GM23338 (cell line): ENCODE measurements around the gene RAB7B. TPM values are rescaled to one million over a fixed set of nuclear protein-coding genes. Genes with fewer than 3 reads are reported as not detected.

ENCODE experiments used
- ATAC-seq: fragments of 200-7000 bp; cut with Tn5 transposase; 3 replicates; pipeline ENCODE4 v1.9.1; 2020
- DNase-seq: peaks from one replicate; pipeline ENCODE4 v3.0.0-alpha.2; 2015; ENCODE audit warnings: low spot score
- H2AFZ ChIP-seq: fragments of 200-600 bp; sonication (generic); 2 replicates; pipeline ENCODE4 v1.8.0; 2016; ENCODE audit warnings: antibody characterized with exemption, mild to moderate bottlenecking, moderate library complexity
- H3F3A ChIP-seq: fragments of 200-600 bp; sonication (generic); replicated peaks from 2 replicates; pipeline ENCODE4 v1.8.0; 2017; ENCODE audit warnings: antibody characterized with exemption, mixed run types, low read depth
- H3K27ac ChIP-seq: fragments of 200-600 bp; sonication (generic); 2 replicates; pipeline ENCODE4 v1.6.1; 2016; ENCODE audit warnings: low read depth
- H3K27me3 ChIP-seq: fragments of 200-600 bp; sonication (generic); 2 replicates; pipeline ENCODE4 v1.8.0; 2016; ENCODE audit warnings: mild to moderate bottlenecking, mixed run types, moderate library complexity; ENCODE audit not compliant: insufficient read depth
- H3K36me3 ChIP-seq: fragments of 200-600 bp; sonication (generic); 2 replicates; pipeline ENCODE4 v1.8.0; 2016; ENCODE audit warnings: mild to moderate bottlenecking; ENCODE audit not compliant: insufficient read depth
- H3K4me1 ChIP-seq: fragments of 200-600 bp; sonication (generic); 2 replicates; pipeline ENCODE4 v1.8.0; 2016; ENCODE audit warnings: mild to moderate bottlenecking, moderate library complexity; ENCODE audit not compliant: insufficient read depth
- H3K4me2 ChIP-seq: fragments of 200-600 bp; sonication (generic); 2 replicates; pipeline ENCODE4 v1.7.1; 2017; ENCODE audit warnings: mixed run types
- H3K4me3 ChIP-seq: fragments of 200-600 bp; sonication (generic); 2 replicates; pipeline ENCODE4 v1.6.1; 2016; ENCODE audit warnings: mixed run types
- H3K79me2 ChIP-seq: fragments of 200-600 bp; sonication (generic); replicated peaks from 2 replicates; pipeline ENCODE4 v1.8.0; 2017; ENCODE audit warnings: mild to moderate bottlenecking; ENCODE audit not compliant: insufficient read depth
- H3K9me2 ChIP-seq: fragments of 200-600 bp; sonication (generic); 2 replicates; pipeline ENCODE4 v1.8.0; 2017; ENCODE audit not compliant: insufficient read depth
- H4K20me1 ChIP-seq: fragments of 200-600 bp; sonication (generic); replicated peaks from 2 replicates; pipeline ENCODE4 v1.8.0; 2017; ENCODE audit warnings: mild to moderate bottlenecking; ENCODE audit not compliant: insufficient read depth
- H3K27ac Mint-ChIP-seq: 2 replicates; pipeline ENCODE4 v1.8.0; 2020; ENCODE audit warnings: inconsistent platforms, mild to moderate bottlenecking, moderate library complexity, mixed read lengths
- H3K27me3 Mint-ChIP-seq: 3 replicates; pipeline ENCODE4 v1.8.0; 2022; ENCODE audit warnings: low read depth, mild to moderate bottlenecking, moderate library complexity, mixed read lengths, inconsistent platforms; ENCODE audit not compliant: insufficient read depth, poor library complexity
- H3K36me3 Mint-ChIP-seq: 3 replicates; pipeline ENCODE4 v1.8.0; 2021; ENCODE audit warnings: low read depth, mild to moderate bottlenecking, inconsistent platforms, moderate library complexity, mixed read lengths
- H3K4me1 Mint-ChIP-seq: 3 replicates; pipeline ENCODE4 v1.8.0; 2020; ENCODE audit warnings: mild to moderate bottlenecking, inconsistent platforms, mixed read lengths
- H3K4me3 Mint-ChIP-seq: 3 replicates; pipeline ENCODE4 v1.8.0; 2021; ENCODE audit warnings: moderate library complexity, mild to moderate bottlenecking, inconsistent platforms, mixed read lengths
- H3K9me3 Mint-ChIP-seq: 3 replicates; pipeline ENCODE4 v1.8.0; 2020; ENCODE audit warnings: moderate library complexity, mild to moderate bottlenecking, inconsistent platforms, mixed read lengths
- CREB1 ChIP-seq: fragments of 250-450 bp; sonication (Bioruptor Pico); IDR thresholded peaks from 2 replicates; pipeline ENCODE4 v1.5.0; 2020; ENCODE audit warnings: low read depth, mild to moderate bottlenecking, moderate library complexity
- EZH2 ChIP-seq: fragments of 200-600 bp; sonication (generic); IDR thresholded peaks from one replicate; pipeline ENCODE4 v1.8.0; 2017; ENCODE audit warnings: antibody characterized with exemption, mild to moderate bottlenecking, low read depth; ENCODE audit not compliant: unreplicated experiment
- EZH2phosphoT487 ChIP-seq: fragments of 200-600 bp; sonication (generic); IDR thresholded peaks from one replicate; pipeline ENCODE4 v1.8.1; 2018; ENCODE audit warnings: antibody characterized with exemption; ENCODE audit not compliant: unreplicated experiment
- JUNB ChIP-seq: IDR thresholded peaks from one replicate; pipeline ENCODE4 v1.6.1; 2016; ENCODE audit warnings: antibody characterized with exemption; ENCODE audit not compliant: unreplicated experiment
- NANOG ChIP-seq: IDR thresholded peaks from 2 replicates; pipeline ENCODE4 v1.6.1; 2016; ENCODE audit warnings: antibody characterized with exemption, borderline replicate concordance
- POLR2AphosphoS5 ChIP-seq: IDR thresholded peaks from 2 replicates; pipeline ENCODE4 v1.6.1; 2016; ENCODE audit warnings: antibody characterized with exemption, low read depth
- STAT1 ChIP-seq: IDR thresholded peaks from one replicate; pipeline ENCODE4 v1.6.1; 2016; ENCODE audit warnings: antibody characterized with exemption; ENCODE audit not compliant: unreplicated experiment
- ZNF114 ChIP-seq: fragments of 250-450 bp; sonication (Bioruptor Pico); IDR thresholded peaks from 2 replicates; pipeline ENCODE4 v1.5.0; 2020; ENCODE audit warnings: mild to moderate bottlenecking, moderate library complexity
- ZNF331 ChIP-seq: fragments of 250-450 bp; sonication (Bioruptor Pico); IDR thresholded peaks from 2 replicates; pipeline ENCODE4 v1.5.0; 2020; ENCODE audit warnings: low read depth, mild to moderate bottlenecking, moderate library complexity
- polyA plus RNA-seq: library from polyadenylated mRNA; unstranded; fragments of >200 nt; fragmentation: Nextera tagmentation; extraction: Ambion mirVana; gene quantifications from 2 replicates; pipeline ENCODE4 v1.2.1, GENCODE V29; 2016
- total RNA-seq: library from RNA; depleted of rRNA; stranded (reverse); fragments of >200 nt; shearing (Covaris generic); gene quantifications from 2 replicates; pipeline ENCODE4 v1.2.3, GENCODE V29; 2014
- TF ChIP-seq, protein P1 (sequence below): IDR thresholded peaks from one replicate; pipeline ENCODE4 v1.6.1; 2018; ENCODE audit warnings: antibody characterized with exemption; ENCODE audit not compliant: unreplicated experiment
- TF ChIP-seq, protein P2 (sequence below): IDR thresholded peaks from 2 replicates; pipeline ENCODE4 v1.6.1; 2016; ENCODE audit warnings: antibody characterized with exemption
- TF ChIP-seq, protein P3 (sequence below), 2 experiments: fragments of 200-600 bp in 1 of 2; sonication (generic) in 1 of 2; conservative IDR thresholded peaks; 2 replicates each; pipeline versions ENCODE4 v1.5.1 to v1.6.1; 2016 to 2017; ENCODE audit warnings: antibody characterized with exemption in 2 of 2, low read depth in 2 of 2, mild to moderate bottlenecking in 2 of 2, moderate library complexity in 1 of 2

The RAB7B gene
- total and polyA plus RNA-seq, 2 experiments from 2014 or later = not detected

DNA sequence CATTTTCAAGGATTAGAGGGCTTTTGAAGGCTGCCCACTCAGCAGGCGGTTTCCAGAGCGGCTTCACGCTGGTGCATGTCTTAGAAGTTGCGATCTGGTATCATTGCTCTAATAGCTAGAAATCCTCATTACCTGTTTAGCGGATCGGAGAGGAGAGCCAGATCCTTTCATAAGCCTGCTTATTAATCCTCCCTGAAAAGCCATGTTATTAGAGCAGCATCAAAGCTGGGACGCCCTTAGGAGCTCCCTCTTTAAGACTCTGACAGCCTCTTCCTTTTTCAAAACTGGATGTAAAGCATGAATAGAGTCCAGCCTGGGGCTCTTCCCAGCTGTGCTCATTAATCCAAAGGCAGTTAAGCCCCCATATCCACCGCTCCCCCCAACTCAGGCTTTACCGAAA lies 34.4 kb upstream of the RAB7B start:
- ATAC-seq = no peak

More for the DNA sequence above, 34.4 kb upstream of the RAB7B start:
- H3K4me1 ChIP-seq = peaks cover 19% of the 10 kb centered on the region
- Mint-ChIP-seq H3K9me3 (no peaks in the 10 kb centered on the region), H3K4me3 (no peak overlapping the region), H3K27me3 (peaks cover 11% of the 10 kb centered on the region), H3K36me3 (no peaks in the 10 kb centered on the region), H3K27ac (no peak overlapping the region), H3K4me1 (peaks cover 28% of the 10 kb centered on the region)
- H3K27me3 ChIP-seq = no peaks in the 10 kb centered on the region
- no peaks in the 10 kb centered on the region for H3K79me2 ChIP-seq
- no peak for DNase-seq
- no peaks in the 10 kb centered on the region for H3K9me2 ChIP-seq
- no peak overlapping the region for H3K4me3 ChIP-seq
- H4K20me1 ChIP-seq = no peaks in the 10 kb centered on the region
- TF ChIP-seq STAT1 (no peak), ZNF114 (CRISPR knock-in tag) (no peak), EZH2phosphoT487 (no peak), CREB1 (CRISPR knock-in tag) (no peak), EZH2 (no peak), JUNB (no peak), ZNF331 (CRISPR knock-in tag) (no peak), NANOG (no peak), POLR2AphosphoS5 (no peak)
- TF ChIP-seq, protein P1, sequence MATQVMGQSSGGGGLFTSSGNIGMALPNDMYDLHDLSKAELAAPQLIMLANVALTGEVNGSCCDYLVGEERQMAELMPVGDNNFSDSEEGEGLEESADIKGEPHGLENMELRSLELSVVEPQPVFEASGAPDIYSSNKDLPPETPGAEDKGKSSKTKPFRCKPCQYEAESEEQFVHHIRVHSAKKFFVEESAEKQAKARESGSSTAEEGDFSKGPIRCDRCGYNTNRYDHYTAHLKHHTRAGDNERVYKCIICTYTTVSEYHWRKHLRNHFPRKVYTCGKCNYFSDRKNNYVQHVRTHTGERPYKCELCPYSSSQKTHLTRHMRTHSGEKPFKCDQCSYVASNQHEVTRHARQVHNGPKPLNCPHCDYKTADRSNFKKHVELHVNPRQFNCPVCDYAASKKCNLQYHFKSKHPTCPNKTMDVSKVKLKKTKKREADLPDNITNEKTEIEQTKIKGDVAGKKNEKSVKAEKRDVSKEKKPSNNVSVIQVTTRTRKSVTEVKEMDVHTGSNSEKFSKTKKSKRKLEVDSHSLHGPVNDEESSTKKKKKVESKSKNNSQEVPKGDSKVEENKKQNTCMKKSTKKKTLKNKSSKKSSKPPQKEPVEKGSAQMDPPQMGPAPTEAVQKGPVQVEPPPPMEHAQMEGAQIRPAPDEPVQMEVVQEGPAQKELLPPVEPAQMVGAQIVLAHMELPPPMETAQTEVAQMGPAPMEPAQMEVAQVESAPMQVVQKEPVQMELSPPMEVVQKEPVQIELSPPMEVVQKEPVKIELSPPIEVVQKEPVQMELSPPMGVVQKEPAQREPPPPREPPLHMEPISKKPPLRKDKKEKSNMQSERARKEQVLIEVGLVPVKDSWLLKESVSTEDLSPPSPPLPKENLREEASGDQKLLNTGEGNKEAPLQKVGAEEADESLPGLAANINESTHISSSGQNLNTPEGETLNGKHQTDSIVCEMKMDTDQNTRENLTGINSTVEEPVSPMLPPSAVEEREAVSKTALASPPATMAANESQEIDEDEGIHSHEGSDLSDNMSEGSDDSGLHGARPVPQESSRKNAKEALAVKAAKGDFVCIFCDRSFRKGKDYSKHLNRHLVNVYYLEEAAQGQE = no peak
- TF ChIP-seq, protein P2, sequence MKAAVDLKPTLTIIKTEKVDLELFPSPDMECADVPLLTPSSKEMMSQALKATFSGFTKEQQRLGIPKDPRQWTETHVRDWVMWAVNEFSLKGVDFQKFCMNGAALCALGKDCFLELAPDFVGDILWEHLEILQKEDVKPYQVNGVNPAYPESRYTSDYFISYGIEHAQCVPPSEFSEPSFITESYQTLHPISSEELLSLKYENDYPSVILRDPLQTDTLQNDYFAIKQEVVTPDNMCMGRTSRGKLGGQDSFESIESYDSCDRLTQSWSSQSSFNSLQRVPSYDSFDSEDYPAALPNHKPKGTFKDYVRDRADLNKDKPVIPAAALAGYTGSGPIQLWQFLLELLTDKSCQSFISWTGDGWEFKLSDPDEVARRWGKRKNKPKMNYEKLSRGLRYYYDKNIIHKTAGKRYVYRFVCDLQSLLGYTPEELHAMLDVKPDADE = no peak
- TF ChIP-seq, protein P3, sequence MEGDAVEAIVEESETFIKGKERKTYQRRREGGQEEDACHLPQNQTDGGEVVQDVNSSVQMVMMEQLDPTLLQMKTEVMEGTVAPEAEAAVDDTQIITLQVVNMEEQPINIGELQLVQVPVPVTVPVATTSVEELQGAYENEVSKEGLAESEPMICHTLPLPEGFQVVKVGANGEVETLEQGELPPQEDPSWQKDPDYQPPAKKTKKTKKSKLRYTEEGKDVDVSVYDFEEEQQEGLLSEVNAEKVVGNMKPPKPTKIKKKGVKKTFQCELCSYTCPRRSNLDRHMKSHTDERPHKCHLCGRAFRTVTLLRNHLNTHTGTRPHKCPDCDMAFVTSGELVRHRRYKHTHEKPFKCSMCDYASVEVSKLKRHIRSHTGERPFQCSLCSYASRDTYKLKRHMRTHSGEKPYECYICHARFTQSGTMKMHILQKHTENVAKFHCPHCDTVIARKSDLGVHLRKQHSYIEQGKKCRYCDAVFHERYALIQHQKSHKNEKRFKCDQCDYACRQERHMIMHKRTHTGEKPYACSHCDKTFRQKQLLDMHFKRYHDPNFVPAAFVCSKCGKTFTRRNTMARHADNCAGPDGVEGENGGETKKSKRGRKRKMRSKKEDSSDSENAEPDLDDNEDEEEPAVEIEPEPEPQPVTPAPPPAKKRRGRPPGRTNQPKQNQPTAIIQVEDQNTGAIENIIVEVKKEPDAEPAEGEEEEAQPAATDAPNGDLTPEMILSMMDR (conservative IDR thresholded peaks at IDR 0.05; ENCODE audit: low read depth in 2 of 2) = no peak
- H3K27ac ChIP-seq = no peak overlapping the region
- peak overlapping the region; percentile 26; the same call in 1 of the 2 replicates for H2AFZ ChIP-seq
- H3F3A ChIP-seq = no peaks in the 10 kb centered on the region
- H3K36me3 ChIP-seq = no peaks in the 10 kb centered on the region
- H3K4me2 ChIP-seq = no peak overlapping the region
